Neutrophil (primary cell): ENCODE data around the gene GXYLT2.

Experiments used
- H3K27ac ChIP-seq: fragments of 200-600 bp; sonication (generic); 2 replicates; pipeline ENCODE4 v1.5.1; 2016; ENCODE audit warnings: mild to moderate bottlenecking, moderate library complexity
- H3K27me3 ChIP-seq: fragments of 200-600 bp; sonication (generic); 2 replicates; pipeline ENCODE4 v1.6.0; 2016; ENCODE audit warnings: mild to moderate bottlenecking
- H3K36me3 ChIP-seq: fragments of 200-600 bp; sonication (generic); 2 replicates; pipeline ENCODE4 v1.5.1; 2017
- H3K4me1 ChIP-seq, 2 experiments: fragments of 200-600 bp in 1 of 2; sonication (generic) in 1 of 2; 1 replicate in 1 of 2; 2 replicates in 1 of 2; pipeline versions ENCODE4 v1.5.1 to v1.6.1; 2013 to 2016; ENCODE audit warnings: low read depth in 1 of 2, low read length in 1 of 2, mild to moderate bottlenecking in 1 of 2, moderate library complexity in 1 of 2; ENCODE audit not compliant: control insufficient read depth in 1 of 2, insufficient read depth in 1 of 2
- H3K4me3 ChIP-seq, 2 experiments: fragments of 200-600 bp in 1 of 2; sonication (generic) in 1 of 2; 1 replicate in 1 of 2; 2 replicates in 1 of 2; pipeline ENCODE4 v1.5.1; 2013 to 2016; ENCODE audit warnings: low read depth in 1 of 2, low read length in 1 of 2, mild to moderate bottlenecking in 1 of 2, moderate library complexity in 1 of 2
- H3K9me3 ChIP-seq: fragments of 200-600 bp; sonication (generic); 2 replicates; pipeline ENCODE4 v1.5.1; 2016
- CTCF ChIP-seq: fragments of 200-600 bp; sonication (generic); IDR thresholded peaks from 2 replicates; pipeline ENCODE4 v1.5.1; 2016; ENCODE audit warnings: antibody characterized with exemption

The GXYLT2 gene

GRCh38 chr3:72993391-72993790 is 105.5 kb downstream of the GXYLT2 start:
- peaks cover 19 to 24% of the 10 kb centered on the region in 2 experiments for H3K4me1 ChIP-seq
- no peak overlapping the region for H3K27ac ChIP-seq
- no peaks in the 10 kb centered on the region for H3K36me3 ChIP-seq
- no peaks in the 10 kb centered on the region for H3K27me3 ChIP-seq
- H3K9me3 ChIP-seq = no peaks in the 10 kb centered on the region
- no peak overlapping the region for H3K4me3 ChIP-seq
- no peak for TF ChIP-seq CTCF

- no peak overlapping the region for H3K27ac ChIP-seq
- TF ChIP-seq CTCF = no peak
- peaks cover 17% of the 10 kb centered on the region for H3K36me3 ChIP-seq
- no peak overlapping the region for H3K4me3 ChIP-seq
- no peaks in the 10 kb centered on the region for H3K9me3 ChIP-seq
- no peaks in the 10 kb centered on the region for H3K27me3 ChIP-seq
- H3K4me1 ChIP-seq = peaks cover 39 to 44% of the 10 kb centered on the region in 2 experiments
Measured at GRCh38 chr3:72995337-72995736, 107.5 kb downstream of the GXYLT2 start.

DNA sequence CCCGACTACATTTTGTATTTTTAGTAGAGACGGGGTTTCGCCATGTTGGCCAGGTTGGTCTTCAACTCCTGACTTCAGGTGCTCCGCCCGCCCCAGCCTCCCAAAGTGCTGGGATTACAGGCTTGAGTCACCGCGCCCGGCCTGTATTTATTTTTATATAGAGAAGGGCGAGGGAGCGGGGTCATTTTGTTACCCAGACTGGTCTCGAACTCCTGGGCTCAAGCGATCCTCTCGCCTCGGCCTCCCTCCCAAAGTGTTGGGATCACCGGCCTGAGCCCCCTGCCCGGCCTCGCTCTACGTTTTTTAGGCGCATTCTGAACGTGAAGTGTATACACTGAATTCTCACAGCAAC is 108.3 kb downstream of the GXYLT2 start:
- H3K4me3 ChIP-seq = peak overlapping the region; percentile 93 to 95
- peaks cover 17% of the 10 kb centered on the region for H3K36me3 ChIP-seq
- no peak for TF ChIP-seq CTCF
- no peaks in the 10 kb centered on the region for H3K9me3 ChIP-seq
- H3K4me1 ChIP-seq = peaks cover 44 to 46% of the 10 kb centered on the region in 2 experiments
- H3K27me3 ChIP-seq = no peaks in the 10 kb centered on the region
- peak overlapping the region; percentile 96 for H3K27ac ChIP-seq

- H3K27ac ChIP-seq = peak within 1 kb of the TSS; percentile 96
- peak within 1 kb of the TSS; percentile 93 to 95 for H3K4me3 ChIP-seq
- H3K9me3 ChIP-seq = no peaks in the 10 kb centered on the region
- H3K27me3 ChIP-seq = no peaks in the 10 kb centered on the region
- peaks cover 22% of the 10 kb centered on the region for H3K36me3 ChIP-seq
- H3K4me1 ChIP-seq = peaks cover 44 to 50% of the 10 kb centered on the region in 2 experiments
- TF ChIP-seq CTCF = peak; percentile 39
Measured at GRCh38 chr3:72996473-72997333, 108.9 kb downstream of the GXYLT2 start, which contains the start of gene PPP4R2. Gene PPP4R2 (plus strand): TSS chr3:72996811. CDS start chr3:72997038, 227 bp downstream.

GRCh38 chr3:72997421-72997961 is 109.6 kb downstream of the GXYLT2 start:
- Histone ChIP-seq H3K4me3 (peak overlapping the region; percentile 93 to 95), H3K9me3 (no peaks in the 10 kb centered on the region), H3K36me3 (peaks cover 25% of the 10 kb centered on the region), H3K27ac (peak overlapping the region; percentile 96), H3K27me3 (no peaks in the 10 kb centered on the region), H3K4me1 (peaks cover 50% of the 10 kb centered on the region in 2 experiments)
- no peak for TF ChIP-seq CTCF
